Measurements from ENCODE around the gene TRIM7.
"Not testable (repeated sequence)": the region's sequence is repeated elsewhere in the genome, so short reads cannot be mapped to it uniquely, and the experiment has no call there.

TRIM7 gene

GRCh38 chr5:181173420-181174342 lies 31.3 kb downstream of the TRIM7 start:
- peak; percentile 49 for DNase-seq
- Mint-ChIP-seq H3K4me1 (peaks cover 27% of the 10 kb centered on the region), H3K36me3 (ENCODE audit: low read depth) (no peaks in the 10 kb centered on the region), H3K9me3 (no peaks in the 10 kb centered on the region), H3K27me3 (ENCODE audit: low read depth, poor library complexity) (peaks cover 89% of the 10 kb centered on the region), H3K4me3 (peak overlapping the region; percentile 67), H3K27ac (no peak overlapping the region)
- TF ChIP-seq CTCF (IDR thresholded peaks at IDR 0.05), result no peak

- no peak for DNase-seq
- H3K36me3 Mint-ChIP-seq (ENCODE audit: low read depth), result no peaks in the 10 kb centered on the region
- H3K27me3 Mint-ChIP-seq (ENCODE audit: low read depth, poor library complexity), result peaks cover 95% of the 10 kb centered on the region
- no peak for TF ChIP-seq CTCF (IDR thresholded peaks at IDR 0.05)
- H3K9me3 Mint-ChIP-seq, result no peaks in the 10 kb centered on the region
- H3K4me3 Mint-ChIP-seq, result peak overlapping the region; percentile 67
- peaks cover 34% of the 10 kb centered on the region for H3K4me1 Mint-ChIP-seq
- H3K27ac Mint-ChIP-seq, result no peak overlapping the region
Observed at GRCh38 chr5:181173027-181173419, 32.0 kb downstream of the TRIM7 start.

- peaks cover 100% of the 10 kb centered on the region for H3K27me3 Mint-ChIP-seq (ENCODE audit: low read depth, poor library complexity)
- H3K36me3 Mint-ChIP-seq (ENCODE audit: low read depth), result no peaks in the 10 kb centered on the region
- no peak overlapping the region for H3K4me3 Mint-ChIP-seq
- no peak for DNase-seq
- peaks cover 36% of the 10 kb centered on the region for H3K4me1 Mint-ChIP-seq
- H3K27ac Mint-ChIP-seq, result no peak overlapping the region
- H3K9me3 Mint-ChIP-seq, result no peaks in the 10 kb centered on the region
- TF ChIP-seq CTCF (IDR thresholded peaks at IDR 0.05), result no peak
Observed at GRCh38 chr5:181171782-181172181, 33.2 kb downstream of the TRIM7 start.

GRCh38 chr5:181170996-181171395 lies 34.0 kb downstream of the TRIM7 start:
- peak overlapping the region; percentile 80 for H3K4me3 Mint-ChIP-seq
- peaks cover 100% of the 10 kb centered on the region for H3K27me3 Mint-ChIP-seq (ENCODE audit: low read depth, poor library complexity)

GRCh38 chr5:181170237-181170825 lies 34.7 kb downstream of the TRIM7 start:
- no peaks in the 10 kb centered on the region for H3K36me3 Mint-ChIP-seq (ENCODE audit: low read depth)
- H3K4me1 Mint-ChIP-seq, result peaks cover 36% of the 10 kb centered on the region
- no peak for TF ChIP-seq CTCF (IDR thresholded peaks at IDR 0.05)
- H3K9me3 Mint-ChIP-seq, result peaks cover 9% of the 10 kb centered on the region
- H3K4me3 Mint-ChIP-seq, result peak overlapping the region; percentile 80
- no peak overlapping the region for H3K27ac Mint-ChIP-seq
- peak; percentile 49 for DNase-seq
- H3K27me3 Mint-ChIP-seq (ENCODE audit: low read depth, poor library complexity), result peaks cover 100% of the 10 kb centered on the region

More at GRCh38 chr5:181170996-181171395, 34.0 kb downstream of the TRIM7 start:
- no peak for DNase-seq
- H3K36me3 Mint-ChIP-seq (ENCODE audit: low read depth), result no peaks in the 10 kb centered on the region
- H3K9me3 Mint-ChIP-seq, result peaks cover 2% of the 10 kb centered on the region
- peaks cover 36% of the 10 kb centered on the region for H3K4me1 Mint-ChIP-seq
- H3K27ac Mint-ChIP-seq, result no peak overlapping the region
- TF ChIP-seq CTCF (IDR thresholded peaks at IDR 0.05), result no peak

GRCh38 chr5:181169459-181170236 lies 35.3 kb downstream of the TRIM7 start:
- peaks cover 36% of the 10 kb centered on the region for H3K4me1 Mint-ChIP-seq
- H3K9me3 Mint-ChIP-seq, result peaks cover 10% of the 10 kb centered on the region
- H3K4me3 Mint-ChIP-seq, result peak overlapping the region; percentile 80
- H3K27me3 Mint-ChIP-seq (ENCODE audit: low read depth, poor library complexity), result peaks cover 100% of the 10 kb centered on the region
- H3K27ac Mint-ChIP-seq; H3K36me3 Mint-ChIP-seq (ENCODE audit: low read depth): not testable (repeated sequence)
- peak; percentile 87 for DNase-seq

Data from nephron progenitor cell (in vitro differentiated cells).